NT2/D1 (cell line): ENCODE data around the gene ARMC9.

Source experiments
- YY1 ChIP-seq: IDR thresholded peaks from 2 replicates; pipeline ENCODE4 v1.6.1; 2011; ENCODE audit not compliant: insufficient read length, insufficient read depth
- ZNF274 ChIP-seq: IDR thresholded peaks from 2 replicates; pipeline ENCODE4 v1.6.1; 2011; ENCODE audit warnings: mild to moderate bottlenecking, low read depth, low read length

- TF ChIP-seq ZNF274 (no peak), YY1 (no peak)
These were observed 633 bp upstream of the ARMC9 start for GRCh38 chr2:231197706-231198290.
